Liver (tissue), 9 donors: ENCODE results near the gene MUC2. TPM values are rescaled to one million over a fixed set of nuclear protein-coding genes. Genes with fewer than 3 reads are reported as not detected.

ENCODE experiments used
- DNase-seq: peaks from one replicate; pipeline ENCODE4 v3.0.0-alpha.2; 2017; ENCODE audit warnings: low spot score
- H3K27ac ChIP-seq, 2 donors: one replicate each; pipeline ENCODE4 v1.7.0; 2013; ENCODE audit warnings: inconsistent platforms in 2 of 2, low read length in 2 of 2, control low read depth in 1 of 2, low read depth in 1 of 2, mild to moderate bottlenecking in 1 of 2
- H3K27me3 ChIP-seq, 4 donors: one replicate each; pipeline versions ENCODE4 v1.6.1 to v1.7.0; 2013; ENCODE audit warnings: low read length in 3 of 4, inconsistent platforms in 1 of 4, mild to moderate bottlenecking in 1 of 4, moderate library complexity in 1 of 4; ENCODE audit not compliant: control insufficient read depth in 4 of 4, insufficient read depth in 4 of 4
- H3K36me3 ChIP-seq, 4 donors: one replicate each; pipeline versions ENCODE4 v1.6.1 to v1.7.0; 2013; ENCODE audit warnings: low read length in 3 of 4, mild to moderate bottlenecking in 3 of 4, low read depth in 1 of 4, moderate library complexity in 1 of 4; ENCODE audit not compliant: control insufficient read depth in 4 of 4, insufficient read depth in 3 of 4
- H3K4me1 ChIP-seq, 4 donors: one replicate each; pipeline versions ENCODE4 v1.6.1 to v1.7.0; 2013; ENCODE audit warnings: low read length in 3 of 4, mild to moderate bottlenecking in 3 of 4, moderate library complexity in 1 of 4; ENCODE audit not compliant: control insufficient read depth in 4 of 4, insufficient read depth in 4 of 4
- H3K4me3 ChIP-seq, 3 donors: one replicate each; pipeline versions ENCODE4 v1.6.1 to v1.7.0; 2013; ENCODE audit warnings: low read length in 3 of 3, control low read depth in 1 of 3, low read depth in 1 of 3, mild to moderate bottlenecking in 1 of 3
- H3K9ac ChIP-seq, 2 donors: one replicate each; pipeline ENCODE4 v1.7.0; 2013; ENCODE audit warnings: low read length in 2 of 2, mild to moderate bottlenecking in 2 of 2, moderate library complexity in 2 of 2, control low read depth in 1 of 2, low read depth in 1 of 2
- H3K9me3 ChIP-seq, 4 donors: one replicate each; pipeline versions ENCODE4 v1.6.1 to v1.7.0; 2013; ENCODE audit warnings: low read length in 3 of 4; ENCODE audit not compliant: control insufficient read depth in 4 of 4
- EGR1 ChIP-seq, 2 donors: IDR thresholded peaks; 2 replicates each; pipeline ENCODE4 v1.6.1; 2016 to 2018; ENCODE audit warnings: antibody characterized with exemption in 2 of 2, low read depth in 2 of 2
- FOXA1 ChIP-seq: IDR thresholded peaks from 2 replicates; pipeline ENCODE4 v1.6.1; 2016; ENCODE audit warnings: antibody characterized with exemption
- FOXA2 ChIP-seq: IDR thresholded peaks from 2 replicates; pipeline ENCODE4 v1.6.1; 2016; ENCODE audit warnings: antibody characterized with exemption
- GABPA ChIP-seq, 2 donors: IDR thresholded peaks in 1 of 2; conservative IDR thresholded peaks in 1 of 2; 2 replicates each; pipeline ENCODE4 v1.6.1; 2016; ENCODE audit warnings: antibody characterized with exemption in 2 of 2, mild to moderate bottlenecking in 1 of 2, moderate library complexity in 1 of 2
- HNF4A ChIP-seq, 2 donors: conservative IDR thresholded peaks; 2 replicates each; pipeline ENCODE4 v1.6.1; 2016; ENCODE audit warnings: antibody characterized with exemption in 2 of 2, mild to moderate bottlenecking in 2 of 2
- HNF4G ChIP-seq: IDR thresholded peaks from 2 replicates; pipeline ENCODE4 v1.6.1; 2016; ENCODE audit warnings: antibody characterized with exemption
- JUND ChIP-seq, 2 donors: IDR thresholded peaks; 2 replicates each; pipeline ENCODE4 v1.6.1; 2016; ENCODE audit warnings: antibody characterized with exemption in 2 of 2
- NR2F2 ChIP-seq: IDR thresholded peaks from 2 replicates; pipeline ENCODE4 v1.6.1; 2016; ENCODE audit warnings: antibody characterized with exemption
- RAD21 ChIP-seq, 2 donors: IDR thresholded peaks; 2 replicates each; pipeline ENCODE4 v1.6.1; 2016; ENCODE audit warnings: antibody characterized with exemption in 2 of 2, mild to moderate bottlenecking in 2 of 2
- RXRA ChIP-seq, 2 donors: IDR thresholded peaks; 2 replicates each; pipeline ENCODE4 v1.6.1; 2017 to 2018; ENCODE audit warnings: antibody characterized with exemption in 2 of 2, mild to moderate bottlenecking in 1 of 2
- SP1 ChIP-seq: IDR thresholded peaks from 2 replicates; pipeline ENCODE4 v1.6.1; 2018; ENCODE audit warnings: antibody characterized with exemption, mild to moderate bottlenecking
- TAF1 ChIP-seq: conservative IDR thresholded peaks from 2 replicates; pipeline ENCODE4 v1.6.1; 2016; ENCODE audit warnings: antibody characterized with exemption, mild to moderate bottlenecking
- YY1 ChIP-seq: IDR thresholded peaks from 2 replicates; pipeline ENCODE4 v1.6.1; 2016; ENCODE audit warnings: antibody characterized with exemption, mild to moderate bottlenecking
- polyA plus RNA-seq, 2 donors: library from polyadenylated mRNA; stranded (reverse) in 1 of 2; unstranded in 1 of 2; fragments of 200-250 nt in 1 of 2; fragments of >200 nt in 1 of 2; fragmentation: Nextera tagmentation in 1 of 2; extraction: Ambion mirVana in 1 of 2; gene quantifications; one replicate each; pipeline versions ENCODE4 v1.2.1 to v1.2.3, GENCODE V29; 2013 to 2015
- total RNA-seq, 2 donors: library from RNA; depleted of rRNA; stranded (reverse); fragments of >200 nt; gene quantifications; one replicate each; pipeline ENCODE4 v1.2.3, GENCODE V29; 2014
- TF ChIP-seq, protein P1 (sequence below): IDR thresholded peaks from 2 replicates; pipeline ENCODE4 v1.6.1; 2016; ENCODE audit warnings: antibody characterized with exemption, mild to moderate bottlenecking
- TF ChIP-seq, protein P2 (sequence below): IDR thresholded peaks from 2 replicates; pipeline ENCODE4 v1.6.1; 2016; ENCODE audit warnings: antibody characterized with exemption
- TF ChIP-seq, protein P3 (sequence below): IDR thresholded peaks from 2 replicates; pipeline ENCODE4 v1.6.1; 2016; ENCODE audit warnings: antibody characterized with exemption
- TF ChIP-seq, protein P4 (sequence below): fragments of 150-350 bp; IDR thresholded peaks from 2 replicates; pipeline ENCODE4 v1.5.1; 2017; ENCODE audit warnings: improper control_type of control experiment, low read depth, low read length; ENCODE audit not compliant: missing input control
- TF ChIP-seq, protein P5 (sequence below): IDR thresholded peaks from 2 replicates; pipeline ENCODE4 v1.6.1; 2016; ENCODE audit warnings: antibody characterized with exemption
- donor health status: healthy.
- donor health status: healthy.
- donor health status: healthy.
- donor health status: healthy.
- donor health status: healthy.

The MUC2 gene
- total and polyA plus RNA-seq, 4 donors = under 0.01 TPM; not detected in 3

DNA sequence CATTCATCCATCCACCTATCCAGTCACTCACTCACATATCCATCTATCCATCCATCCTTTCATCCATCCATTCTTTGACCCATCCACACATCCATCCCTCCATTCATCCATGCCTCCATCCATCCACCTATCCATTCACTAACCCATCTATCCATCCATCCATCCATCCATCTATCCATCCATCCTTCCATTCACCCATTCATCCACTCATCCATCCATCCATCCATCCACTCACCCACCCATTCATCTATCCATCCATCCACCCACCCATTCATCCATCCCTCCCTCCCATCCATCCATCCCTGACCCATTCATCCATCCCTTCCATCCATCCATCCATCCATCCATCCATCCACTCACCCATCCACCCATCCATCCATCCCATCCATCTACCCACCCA, 4.9 kb upstream of the MUC2 start:
- no peaks in the 10 kb centered on the region for H3K36me3 ChIP-seq
- TF ChIP-seq, protein P1, sequence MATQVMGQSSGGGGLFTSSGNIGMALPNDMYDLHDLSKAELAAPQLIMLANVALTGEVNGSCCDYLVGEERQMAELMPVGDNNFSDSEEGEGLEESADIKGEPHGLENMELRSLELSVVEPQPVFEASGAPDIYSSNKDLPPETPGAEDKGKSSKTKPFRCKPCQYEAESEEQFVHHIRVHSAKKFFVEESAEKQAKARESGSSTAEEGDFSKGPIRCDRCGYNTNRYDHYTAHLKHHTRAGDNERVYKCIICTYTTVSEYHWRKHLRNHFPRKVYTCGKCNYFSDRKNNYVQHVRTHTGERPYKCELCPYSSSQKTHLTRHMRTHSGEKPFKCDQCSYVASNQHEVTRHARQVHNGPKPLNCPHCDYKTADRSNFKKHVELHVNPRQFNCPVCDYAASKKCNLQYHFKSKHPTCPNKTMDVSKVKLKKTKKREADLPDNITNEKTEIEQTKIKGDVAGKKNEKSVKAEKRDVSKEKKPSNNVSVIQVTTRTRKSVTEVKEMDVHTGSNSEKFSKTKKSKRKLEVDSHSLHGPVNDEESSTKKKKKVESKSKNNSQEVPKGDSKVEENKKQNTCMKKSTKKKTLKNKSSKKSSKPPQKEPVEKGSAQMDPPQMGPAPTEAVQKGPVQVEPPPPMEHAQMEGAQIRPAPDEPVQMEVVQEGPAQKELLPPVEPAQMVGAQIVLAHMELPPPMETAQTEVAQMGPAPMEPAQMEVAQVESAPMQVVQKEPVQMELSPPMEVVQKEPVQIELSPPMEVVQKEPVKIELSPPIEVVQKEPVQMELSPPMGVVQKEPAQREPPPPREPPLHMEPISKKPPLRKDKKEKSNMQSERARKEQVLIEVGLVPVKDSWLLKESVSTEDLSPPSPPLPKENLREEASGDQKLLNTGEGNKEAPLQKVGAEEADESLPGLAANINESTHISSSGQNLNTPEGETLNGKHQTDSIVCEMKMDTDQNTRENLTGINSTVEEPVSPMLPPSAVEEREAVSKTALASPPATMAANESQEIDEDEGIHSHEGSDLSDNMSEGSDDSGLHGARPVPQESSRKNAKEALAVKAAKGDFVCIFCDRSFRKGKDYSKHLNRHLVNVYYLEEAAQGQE = no peak
- no peak for TF ChIP-seq NR2F2
- no peak for TF ChIP-seq TAF1
- TF ChIP-seq GABPA (IDR thresholded peaks at IDR 0.05 in 1 of 2, conservative IDR thresholded peaks at IDR 0.05 in 1 of 2) = no peak
- no peak for TF ChIP-seq EGR1 (IDR thresholded peaks at IDR 0.05; ENCODE audit: low read depth in 2 of 2)
- TF ChIP-seq, protein P2, sequence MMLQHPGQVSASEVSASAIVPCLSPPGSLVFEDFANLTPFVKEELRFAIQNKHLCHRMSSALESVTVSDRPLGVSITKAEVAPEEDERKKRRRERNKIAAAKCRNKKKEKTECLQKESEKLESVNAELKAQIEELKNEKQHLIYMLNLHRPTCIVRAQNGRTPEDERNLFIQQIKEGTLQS = no peak
- TF ChIP-seq RAD21 (IDR thresholded peaks at IDR 0.05) = no peak
- TF ChIP-seq, protein P3, sequence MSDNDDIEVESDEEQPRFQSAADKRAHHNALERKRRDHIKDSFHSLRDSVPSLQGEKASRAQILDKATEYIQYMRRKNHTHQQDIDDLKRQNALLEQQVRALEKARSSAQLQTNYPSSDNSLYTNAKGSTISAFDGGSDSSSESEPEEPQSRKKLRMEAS = no peak
- TF ChIP-seq FOXA1 = no peak
- TF ChIP-seq SP1 = no peak
- TF ChIP-seq JUND (IDR thresholded peaks at IDR 0.05) = no peak
- TF ChIP-seq FOXA2 = no peak
- no peak for TF ChIP-seq HNF4A (conservative IDR thresholded peaks at IDR 0.05)
- TF ChIP-seq HNF4G = no peak
- no peak for TF ChIP-seq RXRA (IDR thresholded peaks at IDR 0.05)
- TF ChIP-seq, protein P4, sequence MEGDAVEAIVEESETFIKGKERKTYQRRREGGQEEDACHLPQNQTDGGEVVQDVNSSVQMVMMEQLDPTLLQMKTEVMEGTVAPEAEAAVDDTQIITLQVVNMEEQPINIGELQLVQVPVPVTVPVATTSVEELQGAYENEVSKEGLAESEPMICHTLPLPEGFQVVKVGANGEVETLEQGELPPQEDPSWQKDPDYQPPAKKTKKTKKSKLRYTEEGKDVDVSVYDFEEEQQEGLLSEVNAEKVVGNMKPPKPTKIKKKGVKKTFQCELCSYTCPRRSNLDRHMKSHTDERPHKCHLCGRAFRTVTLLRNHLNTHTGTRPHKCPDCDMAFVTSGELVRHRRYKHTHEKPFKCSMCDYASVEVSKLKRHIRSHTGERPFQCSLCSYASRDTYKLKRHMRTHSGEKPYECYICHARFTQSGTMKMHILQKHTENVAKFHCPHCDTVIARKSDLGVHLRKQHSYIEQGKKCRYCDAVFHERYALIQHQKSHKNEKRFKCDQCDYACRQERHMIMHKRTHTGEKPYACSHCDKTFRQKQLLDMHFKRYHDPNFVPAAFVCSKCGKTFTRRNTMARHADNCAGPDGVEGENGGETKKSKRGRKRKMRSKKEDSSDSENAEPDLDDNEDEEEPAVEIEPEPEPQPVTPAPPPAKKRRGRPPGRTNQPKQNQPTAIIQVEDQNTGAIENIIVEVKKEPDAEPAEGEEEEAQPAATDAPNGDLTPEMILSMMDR = no peak
- TF ChIP-seq, protein P5, sequence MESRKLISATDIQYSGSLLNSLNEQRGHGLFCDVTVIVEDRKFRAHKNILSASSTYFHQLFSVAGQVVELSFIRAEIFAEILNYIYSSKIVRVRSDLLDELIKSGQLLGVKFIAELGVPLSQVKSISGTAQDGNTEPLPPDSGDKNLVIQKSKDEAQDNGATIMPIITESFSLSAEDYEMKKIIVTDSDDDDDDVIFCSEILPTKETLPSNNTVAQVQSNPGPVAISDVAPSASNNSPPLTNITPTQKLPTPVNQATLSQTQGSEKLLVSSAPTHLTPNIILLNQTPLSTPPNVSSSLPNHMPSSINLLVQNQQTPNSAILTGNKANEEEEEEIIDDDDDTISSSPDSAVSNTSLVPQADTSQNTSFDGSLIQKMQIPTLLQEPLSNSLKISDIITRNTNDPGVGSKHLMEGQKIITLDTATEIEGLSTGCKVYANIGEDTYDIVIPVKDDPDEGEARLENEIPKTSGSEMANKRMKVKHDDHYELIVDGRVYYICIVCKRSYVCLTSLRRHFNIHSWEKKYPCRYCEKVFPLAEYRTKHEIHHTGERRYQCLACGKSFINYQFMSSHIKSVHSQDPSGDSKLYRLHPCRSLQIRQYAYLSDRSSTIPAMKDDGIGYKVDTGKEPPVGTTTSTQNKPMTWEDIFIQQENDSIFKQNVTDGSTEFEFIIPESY = no peak
- TF ChIP-seq YY1 = no peak
- no peak overlapping the region for H3K27ac ChIP-seq
- DNase-seq = no peak
- H3K9me3 ChIP-seq = no peaks in the 10 kb centered on the region
- no peaks in the 10 kb centered on the region for H3K27me3 ChIP-seq
- H3K4me1 ChIP-seq = peaks cover 0 to 6% (median 3%) of the 10 kb centered on the region in 4 donors
- no peak overlapping the region for H3K4me3 ChIP-seq
- no peak overlapping the region for H3K9ac ChIP-seq
